NCI-H510A treated with DMSO at 0.1 percent for 48 hours (cell line): ENCODE results near the gene SRRD.

Experiments
- DNase-seq: peaks from one replicate; lab custom pipeline; 2025; lab: John Stamatoyannopoulos, UW

Gene SRRD

GRCh38 chr22:26453216-26453615, 30.5 kb upstream of the SRRD start:
- DNase-seq: no peak

- no peak for DNase-seq
These were observed 29.7 kb upstream of the SRRD start for GRCh38 chr22:26453812-26454500.

GRCh38 chr22:26457661-26458272, 25.9 kb upstream of the SRRD start:
- DNase-seq: no peak

- no peak for DNase-seq
These were observed 23.5 kb upstream of the SRRD start for GRCh38 chr22:26460202-26460601.

GRCh38 chr22:26461188-26461810, 22.4 kb upstream of the SRRD start:
- DNase-seq: peak; percentile 62

- DNase-seq: no peak
These were observed 21.6 kb upstream of the SRRD start for GRCh38 chr22:26462051-26462450.

GRCh38 chr22:26462641-26463040, 21.0 kb upstream of the SRRD start:
- DNase-seq: no peak

- DNase-seq: no peak
These were observed 20.5 kb upstream of the SRRD start for GRCh38 chr22:26463101-26463661.

- DNase-seq: no peak
These were observed 20.0 kb upstream of the SRRD start for GRCh38 chr22:26463688-26464087.

GRCh38 chr22:26464312-26464711, 19.4 kb upstream of the SRRD start:
- DNase-seq: no peak

GRCh38 chr22:26466196-26466595, 17.5 kb upstream of the SRRD start:
- DNase-seq: no peak

GRCh38 chr22:26470807-26471206, 12.9 kb upstream of the SRRD start:
- no peak for DNase-seq

GRCh38 chr22:26471522-26471921, 12.2 kb upstream of the SRRD start:
- no peak for DNase-seq

- no peak for DNase-seq
These were observed 9.0 kb upstream of the SRRD start for GRCh38 chr22:26474682-26475081.

- no peak for DNase-seq
These were observed 6.9 kb upstream of the SRRD start for GRCh38 chr22:26476705-26477340.

- no peak for DNase-seq
These were observed 6.3 kb upstream of the SRRD start for GRCh38 chr22:26477341-26477731.

- DNase-seq: no peak
These were observed 4.5 kb upstream of the SRRD start for GRCh38 chr22:26479043-26479791.

- peak; percentile 10 for DNase-seq
These were observed 3.7 kb upstream of the SRRD start for GRCh38 chr22:26479792-26480610.

- DNase-seq: no peak
These were observed 3.1 kb upstream of the SRRD start for GRCh38 chr22:26480611-26480932.

- DNase-seq: no peak
These were observed 2.5 kb upstream of the SRRD start for GRCh38 chr22:26481112-26481693.

- DNase-seq: no peak
These were observed 2.0 kb upstream of the SRRD start for GRCh38 chr22:26481694-26482093.
